Suprapubic skin (tissue), 4 donors: ENCODE results near the gene GAS7. TPM values are rescaled to one million over a fixed set of nuclear protein-coding genes. Genes with fewer than 3 reads are reported as not detected.
A peak's percentile ranks its signal among the peaks of the same experiment; 100 is the strongest.

Experiments
- DNase-seq, 2 donors: peaks; one replicate each; pipeline ENCODE4 v3.0.0-alpha.2; 2019; ENCODE audit warnings: low spot score in 2 of 2
- H3K27ac ChIP-seq: fragments of 200-600 bp; sonication (generic); one replicate; pipeline ENCODE4 v1.5.1; 2019
- H3K27me3 ChIP-seq: fragments of 200-600 bp; sonication (generic); one replicate; pipeline ENCODE4 v1.5.1; 2019
- H3K36me3 ChIP-seq: fragments of 200-600 bp; sonication (generic); one replicate; pipeline ENCODE4 v1.5.1; 2019
- H3K4me1 ChIP-seq: fragments of 200-600 bp; sonication (generic); one replicate; pipeline ENCODE4 v1.5.1; 2019
- H3K4me3 ChIP-seq: fragments of 200-600 bp; sonication (generic); one replicate; pipeline ENCODE4 v1.5.1; 2019; ENCODE audit warnings: mild to moderate bottlenecking
- H3K9me3 ChIP-seq: fragments of 200-600 bp; sonication (generic); one replicate; pipeline ENCODE4 v1.5.1; 2019
- EP300 ChIP-seq: sonication (generic); formaldehyde crosslinking; IDR thresholded peaks from one replicate; pipeline ENCODE4 v1.6.1; 2017; ENCODE audit warnings: antibody characterized with exemption
- POLR2A ChIP-seq, 2 donors: fragments of 450-650 bp; IDR thresholded peaks; one replicate each; pipeline ENCODE4 v1.6.1; 2017; ENCODE audit warnings: antibody characterized with exemption in 2 of 2, mild to moderate bottlenecking in 2 of 2, moderate library complexity in 2 of 2
- POLR2AphosphoS5 ChIP-seq, 3 donors: sonication (generic); formaldehyde crosslinking; IDR thresholded peaks; one replicate each; pipeline ENCODE4 v1.6.1; 2017; ENCODE audit warnings: antibody characterized with exemption in 3 of 3
- WGBS: methylation state at CpG from one replicate; pipeline ENCODE4 v1.1.5; 2018; 5-methylcytosine and 5-hydroxymethylcytosine counted together
- total RNA-seq, 4 donors: library from RNA; depleted of rRNA; stranded (reverse); fragments of >200 nt; gene quantifications; one replicate each; pipeline ENCODE4 v1.1.0, GENCODE V29; 2016
- TF ChIP-seq, protein P1 (sequence below), 2 donors: fragments of 200-600 bp in 1 of 2; fragments of 450-650 bp in 1 of 2; sonication (generic) in 1 of 2; IDR thresholded peaks; one replicate each; pipeline ENCODE4 v1.5.1; 2016 to 2019; ENCODE audit warnings: antibody characterized with exemption in 2 of 2, mild to moderate bottlenecking in 1 of 2, moderate library complexity in 1 of 2

The GAS7 gene
- total RNA-seq, 4 donors from 2014 or later, result 45.7 to 106 (median 74.2) TPM

DNA sequence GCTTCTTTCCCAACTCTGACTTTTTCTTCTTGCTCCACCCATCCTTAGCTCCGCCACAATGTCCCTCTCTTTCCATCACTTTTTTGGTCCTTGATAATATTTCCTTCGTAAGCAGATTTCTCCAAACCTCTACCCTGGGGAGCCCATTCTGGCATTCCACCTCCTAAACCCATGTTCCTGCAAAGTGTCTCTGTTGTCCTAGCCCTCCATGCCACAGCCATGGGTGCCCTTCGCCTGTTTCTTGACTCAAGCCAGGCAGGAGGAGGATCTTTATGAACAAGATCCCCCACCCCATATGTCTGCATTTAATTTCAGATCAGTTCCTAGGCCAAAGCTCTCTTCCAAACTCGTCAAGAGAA lies 42.4 kb downstream of the GAS7 start:
- Histone ChIP-seq H3K4me1 (peaks cover 21% of the 10 kb centered on the region), H3K27ac (peak overlapping the region; percentile 73), H3K27me3 (no peaks in the 10 kb centered on the region), H3K36me3 (no peaks in the 10 kb centered on the region), H3K4me3 (no peak overlapping the region), H3K9me3 (no peaks in the 10 kb centered on the region)
- 78% methylated on average over 4 of the region's 4 CpGs for WGBS
- no peak for TF ChIP-seq POLR2A (IDR thresholded peaks at IDR 0.05)
- TF ChIP-seq POLR2AphosphoS5 (IDR thresholded peaks at IDR 0.05), result no peak
- no peak for TF ChIP-seq EP300
- TF ChIP-seq, protein P1, sequence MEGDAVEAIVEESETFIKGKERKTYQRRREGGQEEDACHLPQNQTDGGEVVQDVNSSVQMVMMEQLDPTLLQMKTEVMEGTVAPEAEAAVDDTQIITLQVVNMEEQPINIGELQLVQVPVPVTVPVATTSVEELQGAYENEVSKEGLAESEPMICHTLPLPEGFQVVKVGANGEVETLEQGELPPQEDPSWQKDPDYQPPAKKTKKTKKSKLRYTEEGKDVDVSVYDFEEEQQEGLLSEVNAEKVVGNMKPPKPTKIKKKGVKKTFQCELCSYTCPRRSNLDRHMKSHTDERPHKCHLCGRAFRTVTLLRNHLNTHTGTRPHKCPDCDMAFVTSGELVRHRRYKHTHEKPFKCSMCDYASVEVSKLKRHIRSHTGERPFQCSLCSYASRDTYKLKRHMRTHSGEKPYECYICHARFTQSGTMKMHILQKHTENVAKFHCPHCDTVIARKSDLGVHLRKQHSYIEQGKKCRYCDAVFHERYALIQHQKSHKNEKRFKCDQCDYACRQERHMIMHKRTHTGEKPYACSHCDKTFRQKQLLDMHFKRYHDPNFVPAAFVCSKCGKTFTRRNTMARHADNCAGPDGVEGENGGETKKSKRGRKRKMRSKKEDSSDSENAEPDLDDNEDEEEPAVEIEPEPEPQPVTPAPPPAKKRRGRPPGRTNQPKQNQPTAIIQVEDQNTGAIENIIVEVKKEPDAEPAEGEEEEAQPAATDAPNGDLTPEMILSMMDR (IDR thresholded peaks at IDR 0.05), result no peak
- no peak for DNase-seq

DNA sequence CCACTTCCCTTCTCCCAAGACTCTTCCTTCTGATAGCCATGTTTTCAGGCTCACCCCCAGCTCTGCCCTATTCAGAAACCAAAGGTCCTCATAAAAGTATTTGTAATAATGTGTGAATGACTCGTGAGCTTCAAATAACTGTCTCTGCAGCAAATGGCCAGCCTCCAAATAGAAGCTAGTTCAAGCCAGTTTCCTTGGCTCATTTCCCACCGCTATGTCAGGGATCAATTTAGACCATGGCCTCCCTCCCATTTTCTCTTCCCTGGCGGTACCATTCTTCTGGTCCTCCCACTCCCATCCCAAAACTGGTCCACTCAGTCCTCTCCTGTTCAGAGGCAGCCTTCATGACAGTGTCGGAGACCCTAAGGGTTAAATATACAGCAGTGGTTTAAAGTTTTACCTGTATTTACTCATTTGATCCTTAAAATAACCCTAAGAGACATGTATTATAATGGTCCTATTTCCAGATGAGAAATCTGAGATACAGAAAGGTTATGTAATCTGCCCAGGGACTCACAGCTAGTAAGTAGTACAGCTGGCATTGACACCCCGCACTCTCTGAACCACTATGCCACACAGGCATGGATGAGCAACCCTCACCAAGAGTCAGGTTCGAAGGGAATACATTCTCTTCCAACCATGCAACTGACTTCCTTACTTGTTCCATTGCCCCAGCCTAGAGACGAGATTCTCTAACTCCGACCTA lies 42.9 kb downstream of the GAS7 start:
- no peaks in the 10 kb centered on the region for H3K27me3 ChIP-seq
- H3K4me3 ChIP-seq, result no peak overlapping the region
- peaks cover 21% of the 10 kb centered on the region for H3K4me1 ChIP-seq
- DNase-seq, result no peak
- H3K27ac ChIP-seq, result no peak overlapping the region
- H3K9me3 ChIP-seq, result no peaks in the 10 kb centered on the region
- TF ChIP-seq POLR2A (IDR thresholded peaks at IDR 0.05) (no peak), EP300 (no peak), POLR2AphosphoS5 (IDR thresholded peaks at IDR 0.05) (no peak)
- TF ChIP-seq, protein P1 (IDR thresholded peaks at IDR 0.05), result no peak
- H3K36me3 ChIP-seq, result no peaks in the 10 kb centered on the region
- 69% methylated on average over 8 of the region's 8 CpGs for WGBS

DNA sequence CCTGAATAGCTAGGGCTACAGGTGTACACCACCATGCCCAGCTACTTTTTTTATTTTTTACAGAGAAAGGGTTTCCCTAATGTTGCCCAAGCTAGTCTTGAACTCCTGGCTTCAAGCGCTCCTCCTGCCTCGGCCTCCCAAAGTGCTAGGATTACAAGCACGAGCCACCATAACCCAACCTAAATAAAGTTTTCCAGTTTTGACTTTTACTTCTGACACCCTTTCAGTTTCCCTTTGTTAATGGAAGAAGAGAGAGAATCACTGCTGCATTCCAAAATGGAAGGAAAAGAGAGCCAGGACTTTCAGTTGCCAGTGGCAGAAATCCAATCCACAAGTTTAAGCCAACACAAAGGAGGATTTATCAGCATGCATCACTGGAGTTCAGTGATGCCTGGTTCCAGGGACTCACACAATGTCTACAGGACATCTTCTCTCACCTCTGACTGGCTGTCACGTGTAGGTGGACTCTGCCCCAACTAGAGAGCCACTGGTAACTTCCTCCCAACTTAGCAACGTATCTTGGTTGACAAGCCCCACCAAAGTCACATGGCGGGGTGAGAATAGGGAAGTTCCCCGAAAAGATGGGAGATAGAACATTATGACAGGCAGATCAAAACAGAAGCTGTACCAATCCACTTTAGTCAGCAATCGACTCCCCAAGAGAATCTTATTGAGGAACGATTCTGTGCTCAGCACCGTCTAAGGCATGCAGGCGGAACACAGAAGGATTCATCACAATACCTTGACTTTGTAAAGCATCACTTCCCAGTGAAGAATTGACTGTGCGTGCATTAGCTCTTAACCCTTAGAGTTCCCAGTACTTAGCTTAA lies 46.5 kb downstream of the GAS7 start:
- Histone ChIP-seq H3K27me3 (no peaks in the 10 kb centered on the region), H3K36me3 (no peaks in the 10 kb centered on the region), H3K4me1 (peaks cover 12% of the 10 kb centered on the region), H3K9me3 (no peaks in the 10 kb centered on the region), H3K4me3 (no peak overlapping the region), H3K27ac (no peak overlapping the region)
- TF ChIP-seq, protein P1 (IDR thresholded peaks at IDR 0.05), result no peak
- TF ChIP-seq POLR2AphosphoS5 (IDR thresholded peaks at IDR 0.05), result no peak
- TF ChIP-seq EP300, result no peak
- TF ChIP-seq POLR2A (IDR thresholded peaks at IDR 0.05), result no peak
- DNase-seq, result no peak
- 74% methylated on average over 12 of the region's 12 CpGs for WGBS

DNA sequence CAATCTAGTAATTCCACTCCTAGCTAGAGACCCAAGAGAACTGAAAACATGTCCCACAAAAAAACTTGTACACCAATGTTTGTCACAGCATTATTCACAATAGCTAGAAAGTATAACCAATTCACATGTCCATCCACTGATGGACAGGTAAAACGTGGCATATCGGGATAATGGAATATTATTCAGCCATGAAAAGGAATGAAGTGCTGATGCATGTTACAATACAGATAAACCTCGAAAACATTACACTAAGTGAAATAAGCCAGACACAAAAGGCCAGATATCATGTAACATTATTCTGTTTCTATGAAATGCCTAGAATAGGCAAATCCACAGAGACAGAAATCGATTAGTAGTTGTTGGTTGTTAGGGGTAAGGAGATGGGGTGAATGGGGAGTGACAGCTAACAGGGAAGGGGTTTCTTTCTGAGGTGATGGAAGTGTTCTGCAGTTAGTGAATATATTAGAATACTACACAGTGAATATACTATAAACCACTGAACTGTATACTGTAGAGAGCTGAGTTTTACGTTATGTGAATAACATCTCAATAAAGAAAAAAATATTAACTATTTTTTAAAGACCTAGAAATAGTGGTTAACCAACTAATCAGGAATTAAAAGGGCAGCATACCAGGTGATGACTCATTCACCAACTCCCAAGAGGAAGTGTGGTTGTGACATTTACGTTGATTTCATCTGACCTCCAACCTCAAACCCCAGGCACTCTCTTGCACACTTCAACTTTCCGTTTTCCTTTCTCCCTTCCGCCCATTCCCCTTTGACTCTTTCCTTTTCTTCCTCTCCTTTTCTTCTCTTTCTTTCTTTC lies 48.6 kb downstream of the GAS7 start:
- no peaks in the 10 kb centered on the region for H3K36me3 ChIP-seq
- TF ChIP-seq POLR2AphosphoS5 (IDR thresholded peaks at IDR 0.05), result no peak
- no peak for TF ChIP-seq EP300
- TF ChIP-seq, protein P1 (IDR thresholded peaks at IDR 0.05), result no peak
- TF ChIP-seq POLR2A (IDR thresholded peaks at IDR 0.05), result no peak
- H3K27me3 ChIP-seq, result no peaks in the 10 kb centered on the region
- H3K4me1 ChIP-seq, result peaks cover 4% of the 10 kb centered on the region
- H3K27ac ChIP-seq, result no peak overlapping the region
- 67% methylated on average over 8 of the region's 8 CpGs for WGBS
- DNase-seq, result no peak
- H3K4me3 ChIP-seq, result no peak overlapping the region
- no peaks in the 10 kb centered on the region for H3K9me3 ChIP-seq
